CD14-positive monocyte (primary cell): ENCODE measurements around the gene CACNA1B. TPM values are rescaled to one million over a fixed set of nuclear protein-coding genes. Genes with fewer than 3 reads are reported as not detected.

Source experiments
- DNase-seq, 3 donors: peaks; one replicate each; pipeline ENCODE4 v3.0.0-alpha.2; 2011 to 2022
- H2AFZ ChIP-seq: 2 replicates; pipeline ENCODE4 v1.6.0; 2012; ENCODE audit warnings: mild to moderate bottlenecking, low read depth, low read length, inconsistent platforms; ENCODE audit not compliant: insufficient read depth, poor library complexity, severe bottlenecking
- H3K27ac ChIP-seq, 2 donors: 1 replicate in 1 of 2; 2 replicates in 1 of 2; pipeline ENCODE4 v1.5.1; 2012 to 2013; ENCODE audit warnings: low read length in 2 of 2, control low read depth in 1 of 2, inconsistent platforms in 1 of 2, low read depth in 1 of 2, mild to moderate bottlenecking in 1 of 2
- H3K27me3 ChIP-seq, 2 donors: one replicate each; pipeline versions ENCODE4 v1.6.0 to v1.6.1; 2011 to 2013; ENCODE audit warnings: low read length in 2 of 2; ENCODE audit not compliant: control insufficient read depth in 2 of 2, insufficient read depth in 2 of 2
- H3K36me3 ChIP-seq, 2 donors: replicated peaks in 1 of 2; 1 replicate in 1 of 2; 2 replicates in 1 of 2; pipeline versions ENCODE4 v1.5.1 to v1.6.1; 2012 to 2013; ENCODE audit warnings: low read length in 2 of 2, control low read depth in 1 of 2, inconsistent platforms in 1 of 2, mild to moderate bottlenecking in 1 of 2; ENCODE audit not compliant: insufficient read depth in 2 of 2, control insufficient read depth in 1 of 2
- H3K4me1 ChIP-seq, 2 donors: 1 replicate in 1 of 2; 2 replicates in 1 of 2; pipeline versions ENCODE4 v1.5.1 to v1.6.1; 2012 to 2013; ENCODE audit warnings: low read length in 2 of 2, control low read depth in 1 of 2, inconsistent platforms in 1 of 2, mild to moderate bottlenecking in 1 of 2, moderate library complexity in 1 of 2; ENCODE audit not compliant: insufficient read depth in 2 of 2, control insufficient read depth in 1 of 2
- H3K4me2 ChIP-seq: replicated peaks from 2 replicates; pipeline ENCODE3; 2012; ENCODE audit warnings: low read length, moderate library complexity, mild to moderate bottlenecking; ENCODE audit not compliant: poor library complexity, severe bottlenecking; ENCODE audit errors: extremely low read depth
- H3K4me3 ChIP-seq, 3 experiments: fragments of 200-600 bp in 1 of 3; sonication (generic) in 1 of 3; replicated peaks in 1 of 3; 1 replicate in 2 of 3; 2 replicates in 1 of 3; pipeline ENCODE4 v1.5.1; 2011 to 2013; ENCODE audit warnings: low read length in 3 of 3, mild to moderate bottlenecking in 3 of 3, control low read depth in 2 of 3, low read depth in 2 of 3, inconsistent platforms in 1 of 3, moderate library complexity in 1 of 3
- H3K79me2 ChIP-seq: 2 replicates; pipeline ENCODE4 v1.6.0; 2012; ENCODE audit warnings: mild to moderate bottlenecking, control low read depth, inconsistent platforms, low read length, moderate library complexity; ENCODE audit not compliant: insufficient read depth
- H3K9ac ChIP-seq: 2 replicates; pipeline ENCODE4 v1.6.0; 2017; ENCODE audit warnings: low read length, mild to moderate bottlenecking; ENCODE audit not compliant: insufficient read depth, poor library complexity, severe bottlenecking
- H3K9me3 ChIP-seq, 2 donors: replicated peaks in 1 of 2; 1 replicate in 1 of 2; 2 replicates in 1 of 2; pipeline versions ENCODE4 v1.5.1 to v1.6.1; 2012 to 2013; ENCODE audit warnings: low read length in 2 of 2, control low read depth in 1 of 2; ENCODE audit not compliant: control insufficient read depth in 1 of 2, insufficient read depth in 1 of 2
- H4K20me1 ChIP-seq: 2 replicates; pipeline ENCODE4 v1.6.0; 2012; ENCODE audit warnings: mild to moderate bottlenecking, low read length, control low read depth, moderate library complexity; ENCODE audit not compliant: insufficient read depth
- H3K27ac Mint-ChIP-seq, 7 donors: one replicate each; pipeline ENCODE4 v1.8.0; 2020; ENCODE audit warnings: mild to moderate bottlenecking in 7 of 7, mixed read lengths in 7 of 7, moderate library complexity in 6 of 7, inconsistent platforms in 2 of 7
- H3K27me3 Mint-ChIP-seq, 3 donors: one replicate each; pipeline ENCODE4 v1.8.0; 2021 to 2022; ENCODE audit warnings: low read depth in 3 of 3, mild to moderate bottlenecking in 3 of 3, mixed read lengths in 3 of 3, moderate library complexity in 3 of 3, inconsistent platforms in 1 of 3
- H3K36me3 Mint-ChIP-seq, 2 donors: one replicate each; pipeline ENCODE4 v1.8.0; 2020; ENCODE audit warnings: mixed read lengths in 2 of 2, inconsistent platforms in 1 of 2, mild to moderate bottlenecking in 1 of 2
- H3K4me1 Mint-ChIP-seq: one replicate; pipeline ENCODE4 v1.8.0; 2020; ENCODE audit warnings: mild to moderate bottlenecking, mixed read lengths
- H3K4me3 Mint-ChIP-seq, 2 donors: one replicate each; pipeline ENCODE4 v1.8.0; 2020; ENCODE audit warnings: mild to moderate bottlenecking in 2 of 2, mixed read lengths in 2 of 2, moderate library complexity in 1 of 2
- H3K9me3 Mint-ChIP-seq, 7 donors: one replicate each; pipeline ENCODE4 v1.8.0; 2020 to 2022; ENCODE audit warnings: mixed read lengths in 7 of 7, mild to moderate bottlenecking in 6 of 7, moderate library complexity in 6 of 7, inconsistent platforms in 2 of 7
- CTCF ChIP-seq: fragments of 200-600 bp; IDR thresholded peaks from one replicate; pipeline ENCODE4 v1.8.0; 2022; ENCODE audit warnings: antibody characterized with exemption, mild to moderate bottlenecking
- WGBS: methylation state at CpG from one replicate; pipeline ENCODE4 v1.1.5; 2013; ENCODE audit warnings: missing lambda C conversion rate; ENCODE audit not compliant: insufficient coverage; 5-methylcytosine and 5-hydroxymethylcytosine counted together
- intact Hi-C, 2 donors: fragments of 100-400 bp; cut with micrococcal nuclease; formaldehyde crosslinking; loops; one replicate each; pipeline versions ENCODE4 v1.15.0 to v1.15.1; 2023
- polyA plus RNA-seq, 3 donors: library from polyadenylated mRNA; depleted of rRNA in 1 of 3; unstranded in 2 of 3; stranded (reverse) in 1 of 3; fragments of 300-500 nt in 2 of 3; fragments of >200 nt in 1 of 3; fragmentation: Illumina TruSeq in 2 of 3; gene quantifications; 1 replicate in 2 of 3; 2 replicates in 1 of 3; pipeline ENCODE4 v1.2.3, GENCODE V29; 2012 to 2021

CACNA1B gene
- polyA plus RNA-seq, 3 donors, result not detected

- H3K27ac ChIP-seq, result no peak overlapping the region
- Mint-ChIP-seq H3K4me1 (no peaks in the 10 kb centered on the region), H3K27ac (no peak overlapping the region), H3K9me3 (peaks cover 0 to 4% (median 0%) of the 10 kb centered on the region in 7 donors), H3K36me3 (no peaks in the 10 kb centered on the region), H3K4me3 (no peak overlapping the region), H3K27me3 (peaks cover 11 to 29% (median 12%) of the 10 kb centered on the region in 3 donors)
- intact Hi-C loops, result no loop called here
- H3K4me1 ChIP-seq, result no peaks in the 10 kb centered on the region
- no peaks in the 10 kb centered on the region for H3K79me2 ChIP-seq
- 20% methylated on average over 11 of the region's 16 CpGs for WGBS
- H3K4me2 ChIP-seq, result no peak overlapping the region
- H4K20me1 ChIP-seq, result no peaks in the 10 kb centered on the region
- H3K9me3 ChIP-seq, result no peaks in the 10 kb centered on the region
- no peak overlapping the region for H2AFZ ChIP-seq
- H3K27me3 ChIP-seq, result no peaks in the 10 kb centered on the region
- no peak overlapping the region for H3K9ac ChIP-seq
- no peak overlapping the region for H3K4me3 ChIP-seq
- TF ChIP-seq CTCF, result no peak
- peak in 1 of 3 donors; percentile 1 for DNase-seq
- no peaks in the 10 kb centered on the region for H3K36me3 ChIP-seq
Measured at GRCh38 chr9:138053996-138054752, 176.6 kb downstream of the CACNA1B start.

GRCh38 chr9:138057726-138058125 lies 180.1 kb downstream of the CACNA1B start:
- Histone ChIP-seq H3K27me3 (no peaks in the 10 kb centered on the region), H4K20me1 (no peaks in the 10 kb centered on the region), H3K9me3 (no peaks in the 10 kb centered on the region), H3K4me3 (no peak overlapping the region), H3K36me3 (no peaks in the 10 kb centered on the region), H3K4me2 (no peak overlapping the region), H3K9ac (no peak overlapping the region), H3K4me1 (no peaks in the 10 kb centered on the region), H2AFZ (no peak overlapping the region), H3K27ac (no peak overlapping the region), H3K79me2 (no peaks in the 10 kb centered on the region)
- Mint-ChIP-seq H3K4me1 (no peaks in the 10 kb centered on the region), H3K4me3 (no peak overlapping the region), H3K27ac (no peak overlapping the region), H3K27me3 (peaks cover 3 to 12% (median 6%) of the 10 kb centered on the region in 3 donors), H3K9me3 (peaks cover 0 to 8% (median 0%) of the 10 kb centered on the region in 7 donors), H3K36me3 (no peaks in the 10 kb centered on the region)
- TF ChIP-seq CTCF, result no peak
- intact Hi-C loops, result no loop called here
- WGBS, result 46% methylated on average over 7 of the region's 8 CpGs
- no peak for DNase-seq
